Hepatocyte (in vitro differentiated cells): ENCODE data around the gene ARCN1. TPM values are rescaled to one million over a fixed set of nuclear protein-coding genes. Genes with fewer than 3 reads are reported as not detected.

Experiments
- DNase-seq: peaks from one replicate; pipeline ENCODE4 v3.0.0-alpha.2; 2016; ENCODE audit warnings: low spot score
- H2AFZ ChIP-seq: fragments of 200-600 bp; sonication (generic); 2 replicates; pipeline ENCODE4 v1.6.0; 2016; ENCODE audit warnings: antibody characterized with exemption, mild to moderate bottlenecking
- H3K27ac ChIP-seq: fragments of 200-600 bp; sonication (generic); 2 replicates; pipeline ENCODE4 v1.5.1; 2016; ENCODE audit warnings: mild to moderate bottlenecking
- H3K27me3 ChIP-seq: fragments of 200-600 bp; sonication (generic); 2 replicates; pipeline ENCODE4 v1.6.1; 2016
- H3K36me3 ChIP-seq: fragments of 200-600 bp; sonication (generic); replicated peaks from 2 replicates; pipeline ENCODE4 v1.5.1; 2016; ENCODE audit warnings: low read depth; ENCODE audit not compliant: insufficient read depth
- H3K4me1 ChIP-seq: fragments of 200-600 bp; sonication (generic); 2 replicates; pipeline ENCODE4 v1.5.1; 2016; ENCODE audit warnings: mild to moderate bottlenecking, moderate library complexity; ENCODE audit not compliant: insufficient read depth
- H3K4me2 ChIP-seq: fragments of 200-600 bp; sonication (generic); 2 replicates; pipeline ENCODE4 v1.6.0; 2016
- H3K4me3 ChIP-seq: fragments of 200-600 bp; sonication (generic); 2 replicates; pipeline ENCODE4 v1.5.1; 2016; ENCODE audit warnings: mild to moderate bottlenecking
- H3K79me2 ChIP-seq: fragments of 200-600 bp; sonication (generic); 2 replicates; pipeline ENCODE4 v1.6.0; 2017; ENCODE audit warnings: mild to moderate bottlenecking
- H3K9me2 ChIP-seq: fragments of 200-600 bp; sonication (generic); replicated peaks from 2 replicates; pipeline ENCODE4 v1.6.0; 2017; ENCODE audit warnings: mild to moderate bottlenecking; ENCODE audit not compliant: insufficient read depth
- H3K9me3 ChIP-seq: fragments of 200-600 bp; sonication (generic); 2 replicates; pipeline ENCODE4 v1.5.1; 2016; ENCODE audit warnings: low read depth, mild to moderate bottlenecking
- H4K20me1 ChIP-seq: fragments of 200-600 bp; sonication (generic); 2 replicates; pipeline ENCODE4 v1.6.0; 2016; ENCODE audit warnings: mild to moderate bottlenecking; ENCODE audit not compliant: insufficient read depth, poor library complexity, severe bottlenecking
- EZH2 ChIP-seq: fragments of 200-600 bp; sonication (generic); IDR thresholded peaks from 2 replicates; pipeline ENCODE4 v1.6.1; 2016; ENCODE audit warnings: antibody characterized with exemption, mild to moderate bottlenecking, borderline replicate concordance
- EZH2phosphoT487 ChIP-seq: fragments of 200-600 bp; sonication (generic); IDR thresholded peaks from one replicate; pipeline ENCODE4 v1.6.1; 2018; ENCODE audit warnings: antibody characterized with exemption, mild to moderate bottlenecking, low read depth, moderate library complexity; ENCODE audit not compliant: unreplicated experiment, severe bottlenecking
- WGBS: methylation state at CpG from one replicate; pipeline ENCODE4 v1.1.6; 2016; ENCODE audit warnings: low lambda C conversion rate; ENCODE audit errors: missing lambda C conversion rate; 5-methylcytosine and 5-hydroxymethylcytosine counted together
- polyA plus RNA-seq: library from polyadenylated mRNA; unstranded; fragments of >200 nt; fragmentation: Nextera tagmentation; extraction: Ambion mirVana; gene quantifications from 2 replicates; pipeline ENCODE4 v1.2.1, GENCODE V29; 2016
- total RNA-seq: library from RNA; depleted of rRNA; stranded (reverse); fragments of >200 nt; gene quantifications from 2 replicates; pipeline ENCODE4 v1.2.3, GENCODE V29; 2014
- TF ChIP-seq, protein P1 (sequence below): fragments of 200-600 bp; sonication (generic); IDR thresholded peaks from 2 replicates; pipeline ENCODE4 v1.5.1; 2016; ENCODE audit warnings: antibody characterized with exemption, mild to moderate bottlenecking; ENCODE audit not compliant: poor library complexity

ARCN1 gene
- total and polyA plus RNA-seq, 2 experiments from 2014 or later: 166 to 190 TPM

- no peaks in the 10 kb centered on the region for H4K20me1 ChIP-seq
- H3K4me3 ChIP-seq: no peak overlapping the region
- DNase-seq: no peak
- no peaks in the 10 kb centered on the region for H3K27me3 ChIP-seq
- no peak overlapping the region for H3K27ac ChIP-seq
- H2AFZ ChIP-seq: no peak overlapping the region
- H3K9me3 ChIP-seq: no peaks in the 10 kb centered on the region
- H3K4me1 ChIP-seq: peaks cover 8% of the 10 kb centered on the region
- H3K4me2 ChIP-seq: no peak overlapping the region
- WGBS: 96% methylated on average over 5 of the region's 5 CpGs
- no peaks in the 10 kb centered on the region for H3K36me3 ChIP-seq
- TF ChIP-seq, protein P1, sequence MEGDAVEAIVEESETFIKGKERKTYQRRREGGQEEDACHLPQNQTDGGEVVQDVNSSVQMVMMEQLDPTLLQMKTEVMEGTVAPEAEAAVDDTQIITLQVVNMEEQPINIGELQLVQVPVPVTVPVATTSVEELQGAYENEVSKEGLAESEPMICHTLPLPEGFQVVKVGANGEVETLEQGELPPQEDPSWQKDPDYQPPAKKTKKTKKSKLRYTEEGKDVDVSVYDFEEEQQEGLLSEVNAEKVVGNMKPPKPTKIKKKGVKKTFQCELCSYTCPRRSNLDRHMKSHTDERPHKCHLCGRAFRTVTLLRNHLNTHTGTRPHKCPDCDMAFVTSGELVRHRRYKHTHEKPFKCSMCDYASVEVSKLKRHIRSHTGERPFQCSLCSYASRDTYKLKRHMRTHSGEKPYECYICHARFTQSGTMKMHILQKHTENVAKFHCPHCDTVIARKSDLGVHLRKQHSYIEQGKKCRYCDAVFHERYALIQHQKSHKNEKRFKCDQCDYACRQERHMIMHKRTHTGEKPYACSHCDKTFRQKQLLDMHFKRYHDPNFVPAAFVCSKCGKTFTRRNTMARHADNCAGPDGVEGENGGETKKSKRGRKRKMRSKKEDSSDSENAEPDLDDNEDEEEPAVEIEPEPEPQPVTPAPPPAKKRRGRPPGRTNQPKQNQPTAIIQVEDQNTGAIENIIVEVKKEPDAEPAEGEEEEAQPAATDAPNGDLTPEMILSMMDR: no peak
- no peak for TF ChIP-seq EZH2phosphoT487
- no peak for TF ChIP-seq EZH2
- H3K9me2 ChIP-seq: no peaks in the 10 kb centered on the region
- peaks cover 4% of the 10 kb centered on the region for H3K79me2 ChIP-seq
Measured at GRCh38 chr11:118536726-118537125, 35.5 kb upstream of the ARCN1 start.

DNA sequence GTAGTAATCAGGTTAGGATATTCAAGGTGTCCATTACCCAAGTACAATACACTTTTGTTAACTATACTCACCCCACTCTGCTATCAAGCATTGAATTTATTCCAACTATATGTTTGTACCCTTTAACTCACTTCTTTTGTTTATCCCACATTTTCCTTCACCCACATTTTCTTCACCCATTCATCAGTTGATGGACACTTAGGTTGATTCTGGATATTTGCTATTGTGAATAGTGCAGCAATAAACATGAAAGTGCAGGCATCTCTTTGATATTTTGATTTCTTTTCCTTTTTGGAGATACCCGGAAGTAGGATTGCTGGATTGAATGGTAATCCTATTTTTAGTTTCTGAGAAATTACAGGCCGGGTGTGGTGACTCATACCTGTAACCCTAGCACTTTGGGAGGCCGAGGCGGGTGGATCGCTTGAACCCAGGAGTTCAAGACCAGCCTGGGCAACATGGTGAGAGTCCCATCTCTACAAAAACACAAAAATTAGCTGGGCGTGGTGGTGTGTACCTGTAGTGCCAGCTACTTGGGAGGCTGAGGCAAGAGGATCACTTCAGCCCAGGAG lies 34.7 kb upstream of the ARCN1 start:
- Histone ChIP-seq H3K27ac (no peak overlapping the region), H3K4me2 (no peak overlapping the region), H3K36me3 (no peaks in the 10 kb centered on the region), H3K79me2 (no peaks in the 10 kb centered on the region), H3K9me2 (no peaks in the 10 kb centered on the region), H2AFZ (no peak overlapping the region), H3K9me3 (no peaks in the 10 kb centered on the region), H4K20me1 (no peaks in the 10 kb centered on the region), H3K27me3 (no peaks in the 10 kb centered on the region), H3K4me3 (no peak overlapping the region), H3K4me1 (peaks cover 3% of the 10 kb centered on the region)
- TF ChIP-seq EZH2phosphoT487: no peak
- TF ChIP-seq, protein P1: no peak
- no peak for TF ChIP-seq EZH2
- WGBS: 96% methylated on average over 6 of the region's 6 CpGs
- no peak for DNase-seq

DNA sequence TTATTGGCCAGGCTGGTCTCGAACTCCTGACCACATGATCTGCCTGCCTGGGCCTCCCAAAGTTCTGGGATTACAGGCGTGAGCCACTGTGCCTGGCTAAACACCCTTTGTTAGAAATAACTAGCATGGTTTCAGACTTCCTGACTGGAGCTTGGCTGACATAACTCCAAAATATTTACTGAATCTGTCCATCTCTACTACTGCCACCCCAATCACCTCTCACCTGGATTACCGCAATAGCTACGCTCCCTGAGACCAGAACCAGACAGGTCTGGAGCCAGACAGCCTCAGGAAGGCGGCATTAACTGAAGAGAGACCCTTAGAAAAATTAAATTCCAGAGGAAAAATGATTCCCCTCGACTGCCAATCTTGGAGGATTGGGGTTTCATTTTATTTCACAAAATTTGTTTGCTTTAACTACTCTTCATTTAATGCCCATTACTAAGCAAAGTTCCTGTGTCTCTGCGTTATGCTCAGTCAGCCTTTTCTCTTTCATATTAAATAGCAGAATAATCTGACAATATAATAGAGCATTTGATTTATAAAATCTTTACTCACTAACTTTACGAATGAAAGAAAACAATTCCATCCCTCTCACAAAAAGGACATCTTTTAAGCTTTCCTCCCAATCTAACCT lies 28.1 kb upstream of the ARCN1 start:
- Histone ChIP-seq H2AFZ (no peak overlapping the region), H3K36me3 (no peaks in the 10 kb centered on the region), H3K27me3 (no peaks in the 10 kb centered on the region), H3K27ac (no peak overlapping the region), H3K9me3 (no peaks in the 10 kb centered on the region), H3K4me3 (no peak overlapping the region), H4K20me1 (no peaks in the 10 kb centered on the region), H3K4me1 (no peaks in the 10 kb centered on the region), H3K79me2 (no peaks in the 10 kb centered on the region), H3K9me2 (no peaks in the 10 kb centered on the region), H3K4me2 (no peak overlapping the region)
- WGBS: 94% methylated on average over 8 of the region's 8 CpGs
- TF ChIP-seq, protein P1: no peak
- TF ChIP-seq EZH2phosphoT487 (no peak), EZH2 (no peak)
- no peak for DNase-seq
